HG02763 (cell line): ENCODE data around the gene CMTM8.
"Not testable (repeated sequence)": the region's sequence is repeated elsewhere in the genome, so short reads cannot be mapped to it uniquely, and the experiment has no call there.

Experiments used
- ATAC-seq: cut with Tn5 transposase; IDR thresholded peaks from one replicate; pipeline ENCODE4 v1.9.1; 2021; ENCODE audit warnings: mild to moderate bottlenecking, moderate library complexity; ENCODE audit not compliant: unreplicated experiment

CMTM8 gene

GRCh38 chr3:32374788-32375595, 136.5 kb downstream of the CMTM8 start:
- ATAC-seq, result no peak

GRCh38 chr3:32375596-32375930, 137.1 kb downstream of the CMTM8 start:
- ATAC-seq, result no peak

- no peak for ATAC-seq
Observed at GRCh38 chr3:32376115-32376514, 137.6 kb downstream of the CMTM8 start.

GRCh38 chr3:32379831-32380500, 141.5 kb downstream of the CMTM8 start:
- ATAC-seq, result no peak

GRCh38 chr3:32381922-32382321, 143.4 kb downstream of the CMTM8 start:
- ATAC-seq, result no peak

- ATAC-seq, result no peak
Observed at GRCh38 chr3:32383136-32383711, 144.7 kb downstream of the CMTM8 start.

- no peak for ATAC-seq
Observed at GRCh38 chr3:32384938-32385337, 146.5 kb downstream of the CMTM8 start.

GRCh38 chr3:32387512-32387911, 149.0 kb downstream of the CMTM8 start:
- no peak for ATAC-seq

- ATAC-seq, result not testable (repeated sequence)
Observed at GRCh38 chr3:32389577-32389976, 151.1 kb downstream of the CMTM8 start.

GRCh38 chr3:32391643-32392535, 153.4 kb downstream of the CMTM8 start, which contains the start of gene CMTM7:
CMTM7 (plus strand) TSS chr3:32391853; CDS start chr3:32391907, 54 bp downstream.
- ATAC-seq, result peak; percentile 62

- ATAC-seq, result no peak
Observed at GRCh38 chr3:32392536-32393302, 154.2 kb downstream of the CMTM8 start.

GRCh38 chr3:32395496-32395895, 157.0 kb downstream of the CMTM8 start:
- ATAC-seq, result no peak

- no peak for ATAC-seq
Observed at GRCh38 chr3:32397941-32398340, 159.5 kb downstream of the CMTM8 start.

- ATAC-seq, result no peak
Observed at GRCh38 chr3:32398531-32398930, 160.1 kb downstream of the CMTM8 start.

GRCh38 chr3:32399030-32399620, 160.6 kb downstream of the CMTM8 start:
- no peak for ATAC-seq

- ATAC-seq, result no peak
Observed at GRCh38 chr3:32401126-32401525, 162.6 kb downstream of the CMTM8 start.

- peak; percentile 62 for ATAC-seq
Observed at GRCh38 chr3:32401556-32402081, 163.1 kb downstream of the CMTM8 start.

GRCh38 chr3:32403663-32404062, 165.2 kb downstream of the CMTM8 start:
- ATAC-seq, result no peak

GRCh38 chr3:32404714-32405113, 166.2 kb downstream of the CMTM8 start:
- ATAC-seq, result no peak

- ATAC-seq, result no peak
Observed at GRCh38 chr3:32405155-32405554, 166.7 kb downstream of the CMTM8 start.
